Testis (tissue), 3 donors: ENCODE measurements around the gene SFMBT2. TPM values are rescaled to one million over a fixed set of nuclear protein-coding genes. Genes with fewer than 3 reads are reported as not detected.
A peak's percentile ranks its signal among the peaks of the same experiment; 100 is the strongest.

Source experiments
- DNase-seq: peaks from one replicate; pipeline ENCODE4 v3.0.0-alpha.2; 2019
- H3K27ac ChIP-seq, 2 donors: fragments of 200-600 bp; sonication (generic); one replicate each; pipeline ENCODE4 v1.5.1; 2019
- H3K27me3 ChIP-seq: fragments of 200-600 bp; sonication (generic); one replicate; pipeline ENCODE4 v1.5.1; 2019
- H3K36me3 ChIP-seq: fragments of 200-600 bp; sonication (generic); one replicate; pipeline ENCODE4 v1.5.1; 2017; ENCODE audit warnings: low read depth; ENCODE audit errors: missing control alignments
- H3K4me1 ChIP-seq: fragments of 200-600 bp; sonication (generic); one replicate; pipeline ENCODE4 v1.5.1; 2019
- H3K4me3 ChIP-seq, 2 donors: fragments of 200-600 bp; sonication (generic); one replicate each; pipeline ENCODE4 v1.5.1; 2017 to 2019
- H3K9me3 ChIP-seq: fragments of 200-600 bp; sonication (generic); one replicate; pipeline ENCODE4 v1.5.1; 2017
- POLR2A ChIP-seq: fragments of 450-650 bp; IDR thresholded peaks from one replicate; pipeline ENCODE4 v1.6.1; 2017; ENCODE audit warnings: antibody characterized with exemption, mild to moderate bottlenecking, moderate library complexity
- WGBS, 2 donors: methylation state at CpG; one replicate each; pipeline ENCODE4 v1.1.5; 2018; 5-methylcytosine and 5-hydroxymethylcytosine counted together
- intact Hi-C: fragments of 100-400 bp; cut with DNase I; formaldehyde crosslinking; loops from one replicate; pipeline ENCODE4 v1.15.1; 2023; ENCODE audit warnings: low total_unique reads
- polyA plus RNA-seq: library from polyadenylated mRNA; stranded (reverse); fragments of 350-450 nt; fragmentation: Illumina TruSeq; extraction: RNeasy Lipid Tissue Mini Kit (QIAGEN cat#74804); gene quantifications from one replicate; pipeline ENCODE4 v1.2.3, GENCODE V29; 2014; ENCODE audit warnings: low read depth, low replicate concordance; ENCODE audit not compliant: insufficient read depth
- total RNA-seq, 2 donors: library from RNA; depleted of rRNA; stranded (reverse); fragments of >200 nt; gene quantifications; one replicate each; pipeline ENCODE4 v1.2.3, GENCODE V29; 2016
- TF ChIP-seq, protein P1 (sequence below), 3 experiments: fragments of 450-650 bp in 2 of 3; fragments of 200-600 bp in 1 of 3; sonication (generic) in 1 of 3; IDR thresholded peaks; one replicate each; pipeline ENCODE4 v1.5.1; 2016 to 2019; ENCODE audit warnings: antibody characterized with exemption in 3 of 3, mild to moderate bottlenecking in 2 of 3, moderate library complexity in 1 of 3

Gene SFMBT2
- total and polyA plus RNA-seq, 3 donors from 2014 or later = 3.6 to 8.5 (median 7.6) TPM

DNA sequence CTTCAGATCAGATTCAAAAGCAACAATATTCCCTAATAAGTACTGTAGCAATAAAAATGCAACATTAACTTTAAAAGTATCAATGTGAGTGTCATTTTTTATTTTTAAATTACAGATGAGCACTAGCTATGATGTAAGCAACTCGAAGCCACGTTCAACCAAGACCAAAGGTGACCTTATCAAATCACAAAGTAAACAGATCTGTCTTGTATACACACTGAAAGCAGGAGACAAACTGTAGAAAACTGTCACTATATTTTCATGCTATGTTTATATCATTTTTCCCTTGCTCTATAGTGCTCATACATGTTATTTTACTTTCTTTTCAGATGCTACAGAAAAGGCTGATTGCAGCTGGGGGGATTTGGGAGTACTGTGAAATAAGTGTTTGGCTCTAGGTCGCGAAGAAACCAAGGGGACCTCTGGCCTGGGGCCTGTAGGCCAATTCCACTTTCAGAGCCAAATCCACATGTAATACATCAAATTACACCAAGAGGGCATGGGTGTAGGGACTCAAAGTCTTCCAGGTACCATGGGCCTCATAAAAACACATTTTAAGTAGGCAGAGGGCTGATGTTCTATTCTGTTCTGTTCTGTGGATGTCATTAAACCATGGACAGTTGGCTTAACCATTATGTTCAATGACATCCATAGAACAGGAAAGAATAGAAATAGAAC lies 245.2 kb downstream of the SFMBT2 start:
- no peak overlapping the region for H3K4me3 ChIP-seq
- no peak overlapping the region for H3K27ac ChIP-seq
- no peaks in the 10 kb centered on the region for H3K36me3 ChIP-seq
- DNase-seq = no peak
- whole genome bisulfite sequencing, 2 donors = 87 to 89% methylated on average over 4 of the region's 4 CpGs
- no peaks in the 10 kb centered on the region for H3K4me1 ChIP-seq
- no peaks in the 10 kb centered on the region for H3K27me3 ChIP-seq
- H3K9me3 ChIP-seq = no peaks in the 10 kb centered on the region
- intact Hi-C loops = no loop called here
- no peak for TF ChIP-seq POLR2A
- TF ChIP-seq, protein P1, sequence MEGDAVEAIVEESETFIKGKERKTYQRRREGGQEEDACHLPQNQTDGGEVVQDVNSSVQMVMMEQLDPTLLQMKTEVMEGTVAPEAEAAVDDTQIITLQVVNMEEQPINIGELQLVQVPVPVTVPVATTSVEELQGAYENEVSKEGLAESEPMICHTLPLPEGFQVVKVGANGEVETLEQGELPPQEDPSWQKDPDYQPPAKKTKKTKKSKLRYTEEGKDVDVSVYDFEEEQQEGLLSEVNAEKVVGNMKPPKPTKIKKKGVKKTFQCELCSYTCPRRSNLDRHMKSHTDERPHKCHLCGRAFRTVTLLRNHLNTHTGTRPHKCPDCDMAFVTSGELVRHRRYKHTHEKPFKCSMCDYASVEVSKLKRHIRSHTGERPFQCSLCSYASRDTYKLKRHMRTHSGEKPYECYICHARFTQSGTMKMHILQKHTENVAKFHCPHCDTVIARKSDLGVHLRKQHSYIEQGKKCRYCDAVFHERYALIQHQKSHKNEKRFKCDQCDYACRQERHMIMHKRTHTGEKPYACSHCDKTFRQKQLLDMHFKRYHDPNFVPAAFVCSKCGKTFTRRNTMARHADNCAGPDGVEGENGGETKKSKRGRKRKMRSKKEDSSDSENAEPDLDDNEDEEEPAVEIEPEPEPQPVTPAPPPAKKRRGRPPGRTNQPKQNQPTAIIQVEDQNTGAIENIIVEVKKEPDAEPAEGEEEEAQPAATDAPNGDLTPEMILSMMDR (IDR thresholded peaks at IDR 0.05) = no peak

DNA sequence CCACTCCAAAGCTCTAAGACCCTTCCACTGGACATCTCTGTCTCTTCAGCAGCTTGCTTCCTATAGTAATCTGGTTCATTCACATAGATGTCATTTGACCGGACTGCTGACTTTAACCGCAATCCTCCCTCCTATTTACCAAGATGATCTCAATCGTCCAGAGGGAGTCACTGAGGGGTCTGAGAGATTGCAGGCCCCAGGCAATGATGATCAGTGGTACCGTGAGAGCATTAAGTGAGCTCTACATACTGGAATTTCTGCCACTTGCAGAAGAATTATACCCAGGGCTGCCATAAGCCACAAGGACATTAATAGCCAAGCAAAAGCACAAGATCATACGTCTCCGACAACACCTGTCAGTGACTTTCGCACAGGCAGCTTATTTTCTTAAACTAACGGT lies 245.9 kb downstream of the SFMBT2 start:
- Histone ChIP-seq H3K36me3 (no peaks in the 10 kb centered on the region), H3K27me3 (no peaks in the 10 kb centered on the region), H3K4me1 (no peaks in the 10 kb centered on the region), H3K27ac (no peak overlapping the region), H3K9me3 (no peaks in the 10 kb centered on the region), H3K4me3 (no peak overlapping the region)
- DNase-seq = no peak
- intact Hi-C loops = no loop called here
- WGBS, 2 donors = 93 to 95% methylated on average over 8 of the region's 8 CpGs
- no peak for TF ChIP-seq POLR2A

DNA sequence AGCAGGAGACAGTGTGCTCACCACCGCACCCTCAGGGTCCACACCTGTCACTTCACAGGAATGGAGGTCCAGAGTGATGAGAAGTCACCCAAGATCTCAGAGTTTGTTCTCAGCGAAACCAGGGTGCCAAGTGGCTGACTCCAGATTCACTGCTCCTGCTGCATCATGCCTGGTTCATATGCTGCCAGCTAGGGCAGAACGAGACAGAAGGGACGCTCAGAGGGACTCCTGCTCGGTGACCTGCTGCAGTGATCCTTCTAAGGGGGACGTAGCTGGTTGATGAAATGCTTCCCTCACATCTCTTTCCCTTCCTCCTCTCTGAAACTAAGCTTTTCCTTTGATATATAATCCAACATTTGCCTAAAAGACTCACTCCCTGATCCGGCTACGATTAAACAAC lies 248.5 kb downstream of the SFMBT2 start:
- Histone ChIP-seq H3K9me3 (no peaks in the 10 kb centered on the region), H3K36me3 (no peaks in the 10 kb centered on the region), H3K4me3 (no peak overlapping the region), H3K27ac (no peak overlapping the region), H3K4me1 (no peaks in the 10 kb centered on the region), H3K27me3 (no peaks in the 10 kb centered on the region)
- no peak for TF ChIP-seq POLR2A
- TF ChIP-seq, protein P1 (IDR thresholded peaks at IDR 0.05) = no peak
- DNase-seq = no peak
- intact Hi-C loops = no loop called here
- WGBS, 2 donors = 87 to 91% methylated on average over 8 of the region's 8 CpGs

DNA sequence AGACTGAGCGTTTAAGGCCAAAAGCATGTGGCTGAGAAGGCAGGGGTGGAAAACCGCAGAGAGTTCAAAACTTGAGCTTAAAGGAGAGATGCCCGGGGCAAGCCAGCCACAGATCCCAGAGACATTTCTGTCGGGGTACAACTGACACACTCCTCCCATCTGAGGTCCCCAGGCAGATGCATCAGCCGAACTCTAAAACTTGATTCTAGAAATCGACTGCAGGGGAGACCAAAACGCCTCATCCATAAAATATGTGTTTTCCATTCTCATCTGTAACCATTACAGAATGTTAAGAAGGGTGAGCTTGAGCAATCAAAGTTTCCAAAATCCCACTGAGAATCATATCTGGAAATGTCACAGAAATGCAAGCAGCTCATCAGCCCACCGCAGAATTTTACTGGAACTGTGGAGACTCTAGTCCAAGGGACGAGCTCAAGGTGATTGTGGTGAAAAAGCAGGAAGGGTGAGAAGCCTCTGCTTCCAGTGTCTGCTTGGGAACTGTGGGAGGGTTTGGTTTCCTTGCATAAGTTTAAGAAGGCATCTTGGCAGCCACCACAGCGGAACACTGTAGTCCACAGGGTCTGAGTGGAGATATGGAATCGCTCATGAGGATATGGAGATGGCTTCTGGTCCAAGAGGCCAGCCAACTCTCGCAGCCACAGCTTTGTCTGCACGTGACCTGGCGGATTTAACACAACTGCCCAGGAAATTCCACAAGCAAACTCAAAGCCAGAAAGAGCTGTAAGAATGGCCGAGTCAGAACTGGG lies 249.2 kb downstream of the SFMBT2 start:
- H3K27me3 ChIP-seq = no peaks in the 10 kb centered on the region
- peak; percentile 45 for DNase-seq
- no peak overlapping the region for H3K4me3 ChIP-seq
- no peaks in the 10 kb centered on the region for H3K36me3 ChIP-seq
- H3K4me1 ChIP-seq = no peaks in the 10 kb centered on the region
- intact Hi-C loops = no loop called here
- H3K9me3 ChIP-seq = no peaks in the 10 kb centered on the region
- H3K27ac ChIP-seq = no peak overlapping the region
- WGBS, 2 donors = 73 to 75% methylated on average over 15 of the region's 15 CpGs
- no peak for TF ChIP-seq POLR2A

DNA sequence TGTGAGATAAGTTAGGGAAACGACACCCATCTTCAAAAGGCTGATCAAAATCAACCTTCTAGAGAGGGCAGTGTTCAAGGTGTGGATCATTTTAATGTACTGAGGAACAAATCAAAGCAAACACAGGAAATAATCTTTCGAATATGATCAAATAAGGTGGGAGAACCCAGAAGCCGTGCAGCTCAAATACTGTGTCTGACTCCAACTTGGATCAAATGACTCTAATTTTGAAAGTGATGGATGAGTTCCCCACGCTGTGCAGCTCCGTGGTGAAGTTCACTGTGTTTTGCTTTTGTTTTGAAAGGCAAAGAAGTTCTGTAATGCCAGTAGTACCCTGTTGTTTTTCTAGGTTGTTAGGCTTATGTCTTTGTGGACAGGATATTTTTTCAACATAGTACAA lies 250.9 kb downstream of the SFMBT2 start:
- Histone ChIP-seq H3K27me3 (no peaks in the 10 kb centered on the region), H3K9me3 (no peaks in the 10 kb centered on the region), H3K4me3 (no peak overlapping the region), H3K36me3 (no peaks in the 10 kb centered on the region), H3K4me1 (no peaks in the 10 kb centered on the region), H3K27ac (no peak overlapping the region)
- 60 to 79% methylated on average over 5 of the region's 5 CpGs for WGBS, 2 donors
- TF ChIP-seq POLR2A = no peak
- TF ChIP-seq, protein P1 (IDR thresholded peaks at IDR 0.05) = no peak
- DNase-seq = no peak
- intact Hi-C loops = no loop called here
